HepG2 (cell line): ENCODE results near the gene ZNF37A. TPM values are rescaled to one million over a fixed set of nuclear protein-coding genes. Genes with fewer than 3 reads are reported as not detected.

Experiments
- BRD4 ChIP-seq: sonication (generic); formaldehyde crosslinking; IDR thresholded peaks from 2 replicates; pipeline ENCODE4 v1.4.0; 2020; ENCODE audit warnings: missing genetic modification reagents
- CBX2 ChIP-seq, 2 experiments: fragments of 200-600 bp in 1 of 2; sonication (generic); formaldehyde crosslinking in 1 of 2; IDR thresholded peaks; 2 replicates each; pipeline versions ENCODE4 v1.7.0 to v1.8.1; 2018 to 2022; ENCODE audit warnings: low read depth in 2 of 2, low read length in 1 of 2, mild to moderate bottlenecking in 1 of 2, missing genetic modification reagents in 1 of 2
- CBX5 ChIP-seq: sonication (generic); formaldehyde crosslinking; IDR thresholded peaks from 2 replicates; pipeline ENCODE4 v1.4.0; 2020; ENCODE audit warnings: missing genetic modification reagents, borderline replicate concordance
- FOXA3 ChIP-seq: IDR thresholded peaks from 2 replicates; pipeline ENCODE4 v1.6.1; 2016; ENCODE audit warnings: missing genetic modification reagents, missing compliant biosample characterization
- FOXP1 ChIP-seq, 2 experiments: fragments of 450-650 bp in 1 of 2; IDR thresholded peaks; 2 replicates each; pipeline ENCODE4 v1.6.1; 2017 to 2018; ENCODE audit warnings: antibody characterized with exemption in 1 of 2
- MEIS2 ChIP-seq: sonication (generic); formaldehyde crosslinking; IDR thresholded peaks from 2 replicates; pipeline ENCODE4 v1.9.0; 2021; ENCODE audit warnings: mild to moderate bottlenecking, missing genetic modification reagents
- PHB2 ChIP-seq: fragments of 450-650 bp; IDR thresholded peaks from 2 replicates; pipeline ENCODE4 v1.6.1; 2018; ENCODE audit not compliant: partially characterized antibody
- RARA ChIP-seq: IDR thresholded peaks from 2 replicates; pipeline ENCODE4 v1.6.1; 2016; ENCODE audit warnings: missing genetic modification reagents, missing compliant biosample characterization
- REXO4 ChIP-seq: sonication (generic); formaldehyde crosslinking; IDR thresholded peaks from 2 replicates; pipeline ENCODE4 v1.8.0; 2022; ENCODE audit warnings: missing genetic modification reagents, mild to moderate bottlenecking, borderline replicate concordance
- SPEN ChIP-seq: sonication (generic); formaldehyde crosslinking; IDR thresholded peaks from 2 replicates; pipeline ENCODE4 v1.5.1; 2020; ENCODE audit warnings: low read depth, mild to moderate bottlenecking, missing genetic modification reagents
- THYN1 ChIP-seq: sonication (generic); formaldehyde crosslinking; IDR thresholded peaks from 2 replicates; pipeline ENCODE4 v1.8.1; 2023; ENCODE audit warnings: low read depth, mild to moderate bottlenecking, moderate library complexity, missing genetic modification reagents, borderline replicate concordance
- ZNF180 ChIP-seq: sonication (generic); formaldehyde crosslinking; IDR thresholded peaks from 2 replicates; pipeline ENCODE4 v1.4.0; 2020; ENCODE audit warnings: low read depth, missing genetic modification reagents, borderline replicate concordance
- ZNF350 ChIP-seq: sonication (generic); formaldehyde crosslinking; IDR thresholded peaks from 2 replicates; pipeline ENCODE4 v1.4.0; 2020; ENCODE audit warnings: mild to moderate bottlenecking, low read depth, missing genetic modification reagents, borderline replicate concordance
- ZNF484 ChIP-seq: sonication (generic); formaldehyde crosslinking; IDR thresholded peaks from 2 replicates; pipeline ENCODE4 v1.5.1; 2020; ENCODE audit warnings: mild to moderate bottlenecking, low read depth, missing genetic modification reagents, borderline replicate concordance
- ZNF773 ChIP-seq: sonication (generic); formaldehyde crosslinking; IDR thresholded peaks from 2 replicates; pipeline ENCODE4 v1.4.0; 2020; ENCODE audit warnings: missing genetic modification reagents, borderline replicate concordance
- polyA plus RNA-seq, 8 experiments: library from polyadenylated mRNA; depleted of rRNA in 3 of 8; stranded (reverse) in 7 of 8; unstranded in 1 of 8; fragments of >200 nt; fragmentation: Illumina TruSeq in 4 of 8; extraction: Trizol in 4 of 8; gene quantifications; 2 replicates each; pipeline versions ENCODE4 v1.2.1 to v1.2.3, GENCODE V29; 2011 to 2016; ENCODE audit warnings: low read depth in 4 of 8, missing spikeins in 1 of 8, mixed read lengths in 1 of 8; ENCODE audit not compliant: insufficient read depth in 1 of 8
- total RNA-seq, 5 experiments: library from RNA; depleted of rRNA; stranded (reverse); fragments of >200 nt; fragmentation: Illumina TruSeq; extraction: Trizol; gene quantifications; 2 replicates each; pipeline ENCODE4 v1.2.3, GENCODE V29; 2016; ENCODE audit warnings: low read depth in 1 of 5
- TF ChIP-seq, protein P1 (sequence below): sonication (generic); formaldehyde crosslinking; IDR thresholded peaks from 2 replicates; pipeline ENCODE4 v1.5.1; 2020; ENCODE audit warnings: missing genetic modification reagents, mild to moderate bottlenecking, borderline replicate concordance
- TF ChIP-seq, protein P2 (sequence below): IDR thresholded peaks from 2 replicates; pipeline ENCODE4 v1.6.1; 2016; ENCODE audit warnings: low read depth, missing genetic modification reagents, missing compliant biosample characterization
- TF ChIP-seq, protein P3 (sequence below): sonication (generic); formaldehyde crosslinking; IDR thresholded peaks from 2 replicates; pipeline ENCODE4 v1.4.0; 2020; ENCODE audit warnings: missing genetic modification reagents, mild to moderate bottlenecking, borderline replicate concordance
- TF ChIP-seq, protein P4 (sequence below): IDR thresholded peaks from 2 replicates; pipeline ENCODE4 v1.6.1; 2012; ENCODE audit warnings: inconsistent platforms

The ZNF37A gene
- total and polyA plus RNA-seq, 2 of the 13 experiments (the other 11 are each of a cell fraction or from before 2014, with no cell fraction given), result 8.0 to 12.6 TPM

DNA sequence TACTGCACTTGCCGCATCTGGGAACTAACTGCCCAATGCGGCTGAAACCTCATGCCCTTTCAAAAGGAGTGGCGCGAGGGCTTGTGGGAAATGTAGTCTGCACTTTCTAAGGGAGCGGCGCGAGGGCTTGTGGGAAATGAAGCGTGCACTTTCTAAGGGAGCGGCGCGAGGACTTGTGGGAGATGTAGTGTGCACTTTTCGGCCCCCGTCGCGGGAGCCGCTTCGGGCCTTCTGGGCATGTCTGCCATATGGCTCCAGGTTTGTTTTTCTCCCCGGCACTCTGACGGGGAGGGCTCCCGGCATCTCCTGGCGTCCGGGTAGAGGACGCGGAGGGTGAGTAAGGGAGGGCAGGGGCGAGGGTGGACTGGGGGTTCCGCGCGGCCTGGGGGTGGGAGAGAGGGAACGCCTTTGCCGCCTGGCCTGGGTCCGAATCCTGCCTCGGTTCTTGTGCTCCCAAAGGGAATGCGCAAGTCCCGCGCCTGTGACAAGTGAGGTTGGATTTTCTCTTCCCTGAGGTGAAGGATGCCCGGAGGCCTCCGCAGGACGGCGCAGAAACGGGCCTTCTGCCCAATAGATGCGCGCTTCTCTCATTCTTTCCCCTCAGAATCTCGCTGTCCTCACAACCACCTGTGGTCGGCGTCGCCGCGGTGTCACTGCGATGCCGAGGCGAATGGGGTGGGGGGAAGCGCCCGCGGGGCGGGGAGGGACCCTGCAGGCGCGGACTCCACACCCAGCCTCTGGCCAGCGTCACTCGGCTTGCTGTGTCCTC lies at the start of gene ZNF37A (continued):
- TF ChIP-seq, protein P1, sequence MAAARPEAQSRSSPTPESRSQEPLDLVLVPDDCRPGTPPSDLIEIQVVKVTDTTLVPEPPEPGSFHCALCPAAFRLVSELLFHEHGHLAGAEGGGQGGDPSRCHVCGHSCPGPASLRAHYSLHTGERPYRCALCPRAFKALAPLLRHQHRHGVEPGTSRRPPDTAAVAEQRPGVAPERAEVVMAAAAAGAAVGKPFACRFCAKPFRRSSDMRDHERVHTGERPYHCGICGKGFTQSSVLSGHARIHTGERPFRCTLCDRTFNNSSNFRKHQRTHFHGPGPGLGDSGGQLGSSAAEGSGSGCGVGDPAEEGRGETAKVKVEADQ (CRISPR knock-in tag), result no peak
- TF ChIP-seq PHB2 (no peak), ZNF773 (no peak), CBX5 (CRISPR knock-in tag) (no peak), RARA (CRISPR knock-in tag) (no peak), FOXA3 (CRISPR knock-in tag) (no peak; the same call in 1 of the 2 replicates), BRD4 (peak; percentile 54; the same call in 1 of the 2 replicates), MEIS2 (peak; percentile 24; the same call in 1 of the 2 replicates), ZNF350 (CRISPR knock-in tag) (peak; percentile 70; the same call in 1 of the 2 replicates), ZNF180 (no peak), SPEN (CRISPR knock-in tag) (peak; percentile 48; the same call in 1 of the 2 replicates), CBX2 (IDR thresholded peaks at IDR 0.05; ENCODE audit: low read depth, low read length) (no peak), CBX2 (CRISPR knock-in tag; IDR thresholded peaks at IDR 0.05; ENCODE audit: low read depth) (no peak), THYN1 (CRISPR knock-in tag) (no peak), REXO4 (CRISPR knock-in tag) (no peak), FOXP1 (IDR thresholded peaks at IDR 0.05) (no peak), FOXP1 (CRISPR knock-in tag; IDR thresholded peaks at IDR 0.05) (no peak), ZNF484 (CRISPR knock-in tag) (no peak)
- TF ChIP-seq, protein P2, sequence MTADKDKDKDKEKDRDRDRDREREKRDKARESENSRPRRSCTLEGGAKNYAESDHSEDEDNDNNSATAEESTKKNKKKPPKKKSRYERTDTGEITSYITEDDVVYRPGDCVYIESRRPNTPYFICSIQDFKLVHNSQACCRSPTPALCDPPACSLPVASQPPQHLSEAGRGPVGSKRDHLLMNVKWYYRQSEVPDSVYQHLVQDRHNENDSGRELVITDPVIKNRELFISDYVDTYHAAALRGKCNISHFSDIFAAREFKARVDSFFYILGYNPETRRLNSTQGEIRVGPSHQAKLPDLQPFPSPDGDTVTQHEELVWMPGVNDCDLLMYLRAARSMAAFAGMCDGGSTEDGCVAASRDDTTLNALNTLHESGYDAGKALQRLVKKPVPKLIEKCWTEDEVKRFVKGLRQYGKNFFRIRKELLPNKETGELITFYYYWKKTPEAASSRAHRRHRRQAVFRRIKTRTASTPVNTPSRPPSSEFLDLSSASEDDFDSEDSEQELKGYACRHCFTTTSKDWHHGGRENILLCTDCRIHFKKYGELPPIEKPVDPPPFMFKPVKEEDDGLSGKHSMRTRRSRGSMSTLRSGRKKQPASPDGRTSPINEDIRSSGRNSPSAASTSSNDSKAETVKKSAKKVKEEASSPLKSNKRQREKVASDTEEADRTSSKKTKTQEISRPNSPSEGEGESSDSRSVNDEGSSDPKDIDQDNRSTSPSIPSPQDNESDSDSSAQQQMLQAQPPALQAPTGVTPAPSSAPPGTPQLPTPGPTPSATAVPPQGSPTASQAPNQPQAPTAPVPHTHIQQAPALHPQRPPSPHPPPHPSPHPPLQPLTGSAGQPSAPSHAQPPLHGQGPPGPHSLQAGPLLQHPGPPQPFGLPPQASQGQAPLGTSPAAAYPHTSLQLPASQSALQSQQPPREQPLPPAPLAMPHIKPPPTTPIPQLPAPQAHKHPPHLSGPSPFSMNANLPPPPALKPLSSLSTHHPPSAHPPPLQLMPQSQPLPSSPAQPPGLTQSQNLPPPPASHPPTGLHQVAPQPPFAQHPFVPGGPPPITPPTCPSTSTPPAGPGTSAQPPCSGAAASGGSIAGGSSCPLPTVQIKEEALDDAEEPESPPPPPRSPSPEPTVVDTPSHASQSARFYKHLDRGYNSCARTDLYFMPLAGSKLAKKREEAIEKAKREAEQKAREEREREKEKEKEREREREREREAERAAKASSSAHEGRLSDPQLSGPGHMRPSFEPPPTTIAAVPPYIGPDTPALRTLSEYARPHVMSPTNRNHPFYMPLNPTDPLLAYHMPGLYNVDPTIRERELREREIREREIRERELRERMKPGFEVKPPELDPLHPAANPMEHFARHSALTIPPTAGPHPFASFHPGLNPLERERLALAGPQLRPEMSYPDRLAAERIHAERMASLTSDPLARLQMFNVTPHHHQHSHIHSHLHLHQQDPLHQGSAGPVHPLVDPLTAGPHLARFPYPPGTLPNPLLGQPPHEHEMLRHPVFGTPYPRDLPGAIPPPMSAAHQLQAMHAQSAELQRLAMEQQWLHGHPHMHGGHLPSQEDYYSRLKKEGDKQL (CRISPR knock-in tag), result no peak
- TF ChIP-seq, protein P3, sequence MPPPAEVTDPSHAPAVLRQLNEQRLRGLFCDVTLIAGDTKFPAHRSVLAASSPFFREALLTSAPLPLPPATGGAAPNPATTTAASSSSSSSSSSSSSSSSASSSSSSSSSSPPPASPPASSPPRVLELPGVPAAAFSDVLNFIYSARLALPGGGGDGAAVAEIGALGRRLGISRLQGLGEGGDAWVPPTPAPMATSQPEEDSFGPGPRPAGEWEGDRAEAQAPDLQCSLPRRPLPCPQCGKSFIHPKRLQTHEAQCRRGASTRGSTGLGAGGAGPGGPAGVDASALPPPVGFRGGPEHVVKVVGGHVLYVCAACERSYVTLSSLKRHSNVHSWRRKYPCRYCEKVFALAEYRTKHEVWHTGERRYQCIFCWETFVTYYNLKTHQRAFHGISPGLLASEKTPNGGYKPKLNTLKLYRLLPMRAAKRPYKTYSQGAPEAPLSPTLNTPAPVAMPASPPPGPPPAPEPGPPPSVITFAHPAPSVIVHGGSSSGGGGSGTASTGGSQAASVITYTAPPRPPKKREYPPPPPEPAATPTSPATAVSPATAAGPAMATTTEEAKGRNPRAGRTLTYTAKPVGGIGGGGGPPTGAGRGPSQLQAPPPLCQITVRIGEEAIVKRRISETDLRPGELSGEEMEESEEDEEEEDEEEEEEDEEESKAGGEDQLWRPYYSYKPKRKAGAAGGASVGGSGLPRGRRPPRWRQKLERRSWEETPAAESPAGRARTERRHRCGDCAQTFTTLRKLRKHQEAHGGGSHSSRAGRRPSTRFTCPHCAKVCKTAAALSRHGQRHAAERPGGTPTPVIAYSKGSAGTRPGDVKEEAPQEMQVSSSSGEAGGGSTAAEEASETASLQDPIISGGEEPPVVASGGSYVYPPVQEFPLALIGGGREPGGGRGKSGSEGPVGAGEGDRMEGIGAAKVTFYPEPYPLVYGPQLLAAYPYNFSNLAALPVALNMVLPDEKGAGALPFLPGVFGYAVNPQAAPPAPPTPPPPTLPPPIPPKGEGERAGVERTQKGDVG, result no peak
- TF ChIP-seq, protein P4, sequence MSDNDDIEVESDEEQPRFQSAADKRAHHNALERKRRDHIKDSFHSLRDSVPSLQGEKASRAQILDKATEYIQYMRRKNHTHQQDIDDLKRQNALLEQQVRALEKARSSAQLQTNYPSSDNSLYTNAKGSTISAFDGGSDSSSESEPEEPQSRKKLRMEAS, result peak; percentile 90
